ENCODE data around the gene DENND1A. TPM values are rescaled to one million over a fixed set of nuclear protein-coding genes. Genes with fewer than 3 reads are reported as not detected.

DENND1A gene
- polyA plus RNA-seq, 2 of the 4 experiments (the other 2 are of a cell fraction): 15.1 to 21.9 TPM

GRCh38 chr9:123524866-123525265, 405.1 kb downstream of the DENND1A start (continued):
- TF ChIP-seq RNF2 (IDR thresholded peaks at IDR 0.05; ENCODE audit: borderline replicate concordance, low read depth) (no peak), CBX8 (IDR thresholded peaks at IDR 0.05) (no peak), POLR2A (IDR thresholded peaks at IDR 0.05; ENCODE audit: low read length) (no peak), RCOR1 (IDR thresholded peaks at IDR 0.05; ENCODE audit: low read depth, low read length) (no peak), REST (IDR thresholded peaks at IDR 0.05) (no peak), ATOH8 (CRISPR knock-in tag; IDR thresholded peaks at IDR 0.05; ENCODE audit: low read depth) (no peak)

- FAIRE-seq (no peak), ATAC-seq (no peak), DNase-seq (ENCODE audit: low read depth in 1 of 2, low spot score in 1 of 2) (no peak)
- Histone ChIP-seq H3K27ac (no peak overlapping the region), H3K4me1 (no peaks in the 10 kb centered on the region), H3K4me2 (no peak overlapping the region), H3K9me3 (no peaks in the 10 kb centered on the region), H3K4me3 (no peak overlapping the region)
- CTCF ChIA-PET: no interaction called here
- WGBS (ENCODE audit: missing lambda C conversion rate): 96% methylated on average over 2 of the region's 2 CpGs
- TF ChIP-seq CHD2 (IDR thresholded peaks at IDR 0.05; ENCODE audit: low read length, partially characterized antibody) (no peak), CBX8 (IDR thresholded peaks at IDR 0.05) (no peak), HEYL (CRISPR knock-in tag; IDR thresholded peaks at IDR 0.05) (no peak), HOXA7 (CRISPR knock-in tag; IDR thresholded peaks at IDR 0.05) (no peak)
- POLR2A ChIA-PET: no interaction called here
Measured at GRCh38 chr9:123523845-123524244, 406.1 kb downstream of the DENND1A start.

- Histone ChIP-seq H3K4me3 (no peak overlapping the region), H3K27ac (no peak overlapping the region), H3K4me2 (no peak overlapping the region), H3K9me3 (no peaks in the 10 kb centered on the region), H3K4me1 (no peaks in the 10 kb centered on the region)
- TF ChIP-seq ZC3H11A (IDR thresholded peaks at IDR 0.05): no peak
- 97% methylated on average over 6 of the region's 6 CpGs for WGBS (ENCODE audit: missing lambda C conversion rate)
- FAIRE-seq (no peak), ATAC-seq (no peak), DNase-seq (ENCODE audit: low read depth in 1 of 2, low spot score in 1 of 2) (no peak)
- POLR2A ChIA-PET: no interaction called here
- CTCF ChIA-PET: interaction anchor here (0.6 kb wide), 2 partner anchors 56 to 675 kb away, joined by 3 read pairs; no protein-coding TSS in a partner anchor
Measured at GRCh38 chr9:123523001-123523400, 406.9 kb downstream of the DENND1A start.

GRCh38 chr9:123522251-123522650, 407.7 kb downstream of the DENND1A start:
- FAIRE-seq: no peak
- ATAC-seq: no peak
- Histone ChIP-seq H3K4me3 (no peak overlapping the region), H3K27ac (no peak overlapping the region), H3K9me3 (no peaks in the 10 kb centered on the region), H3K4me1 (no peaks in the 10 kb centered on the region), H3K4me2 (no peak overlapping the region)
- ChIA-PET CTCF (interaction anchor here (1.8 kb wide), 1 partner anchor 20 kb away, joined by 7 read pairs; no protein-coding TSS in a partner anchor), POLR2A (no interaction called here)
- 74% methylated on average over 2 of the region's 2 CpGs for WGBS (ENCODE audit: missing lambda C conversion rate)
- TF ChIP-seq RCOR1 (IDR thresholded peaks at IDR 0.05; ENCODE audit: low read depth, low read length): no peak
- no peak for TF ChIP-seq CEBPB (IDR thresholded peaks at IDR 0.05)
- no peak for DNase-seq (ENCODE audit: low read depth in 1 of 2, low spot score in 1 of 2)

GRCh38 chr9:123518338-123518737, 411.6 kb downstream of the DENND1A start:
- Histone ChIP-seq H3K9me3 (no peaks in the 10 kb centered on the region), H3K4me1 (no peaks in the 10 kb centered on the region), H3K27ac (no peak overlapping the region), H3K4me2 (no peak overlapping the region), H3K4me3 (no peak overlapping the region)
- ChIA-PET POLR2A (no interaction called here), CTCF (interaction anchor here (1.1 kb wide), 1 partner anchor 10 kb away, joined by 4 read pairs; no protein-coding TSS in a partner anchor)
- WGBS (ENCODE audit: missing lambda C conversion rate): 66% methylated on average over 1 of the region's 1 CpG
- ATAC-seq (no peak), FAIRE-seq (no peak), DNase-seq (ENCODE audit: low read depth in 1 of 2, low spot score in 1 of 2) (no peak)
- TF ChIP-seq CHD4 (IDR thresholded peaks at IDR 0.05; ENCODE audit: borderline replicate concordance) (no peak), KDM5A (IDR thresholded peaks at IDR 0.05) (no peak), CTCF (IDR thresholded peaks at IDR 0.05) (no peak), HDAC2 (IDR thresholded peaks at IDR 0.05) (no peak), HMGXB4 (CRISPR knock-in tag; IDR thresholded peaks at IDR 0.05; ENCODE audit: borderline replicate concordance) (no peak), BHLHE40 (IDR thresholded peaks at IDR 0.05; ENCODE audit: low read depth, low read length) (no peak), HOXB13 (CRISPR knock-in tag; IDR thresholded peaks at IDR 0.05; ENCODE audit: low read depth) (no peak), EHMT2 (IDR thresholded peaks at IDR 0.05; ENCODE audit: low read depth) (no peak), MYC (IDR thresholded peaks at IDR 0.05; ENCODE audit: borderline replicate concordance, low read length) (no peak), TP53 (CRISPR knock-in tag; IDR thresholded peaks at IDR 0.05) (no peak), RARB (CRISPR knock-in tag; IDR thresholded peaks at IDR 0.05) (no peak)
